ENCODE results near the gene SYT7. TPM values are rescaled to one million over a fixed set of nuclear protein-coding genes. Genes with fewer than 3 reads are reported as not detected.

The SYT7 gene
- total RNA-seq, 4 donors from 2014 or later = 5.2 to 12.6 (median 8.8) TPM

DNA sequence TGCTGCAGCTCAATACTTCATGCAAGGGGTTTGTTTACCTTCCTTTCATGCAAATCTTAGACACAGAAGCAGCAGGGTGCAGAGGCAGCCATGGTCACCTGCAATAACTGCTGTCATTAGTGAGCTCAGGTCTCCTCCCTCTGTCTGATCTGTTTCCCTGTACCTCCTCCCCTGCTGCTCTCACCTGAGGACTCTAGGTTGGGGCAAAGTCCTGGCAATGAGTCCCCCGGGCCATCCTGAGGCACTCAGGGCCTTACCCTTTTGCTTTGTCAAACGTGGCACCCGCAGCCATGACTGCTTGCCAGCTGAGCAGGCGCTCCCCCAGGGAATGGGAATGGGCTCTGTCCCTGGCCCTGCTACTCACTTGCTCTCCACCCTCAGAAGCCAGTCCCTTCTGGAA, 68.4 kb downstream of the SYT7 start:
- H3K27me3 ChIP-seq = peaks cover 13% of the 10 kb centered on the region
- intact Hi-C loops (cut with DNase I) = loop anchor here (10.0 kb wide), 1 partner anchor 68 kb away; no protein-coding TSS in a partner anchor
- WGBS, 2 donors = 82 to 87% methylated on average over 3 to 4 of the region's 4 CpGs

DNA sequence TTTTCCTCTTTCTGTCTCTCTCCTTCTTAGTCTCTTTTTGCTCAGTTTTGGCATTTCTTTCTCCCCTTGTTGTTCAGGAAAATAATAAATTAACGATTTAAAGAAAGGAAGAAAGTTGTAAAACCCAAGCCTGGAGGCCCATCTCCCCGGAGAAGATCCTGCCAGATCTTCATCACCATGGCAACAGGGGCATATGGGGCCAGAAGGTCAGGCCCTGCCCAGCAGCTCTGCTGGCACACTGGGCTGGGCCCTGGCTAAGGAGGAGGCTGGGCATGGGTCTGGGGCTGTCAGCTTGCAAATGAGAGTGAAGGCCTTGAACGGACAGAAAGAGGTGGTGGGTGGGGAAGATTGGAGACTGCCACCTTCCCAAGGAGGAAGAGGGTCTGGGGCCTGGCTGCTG, 69.5 kb downstream of the SYT7 start:
- no peak for DNase-seq
- peaks cover 13 to 20% of the 10 kb centered on the region in 2 donors for H3K4me1 ChIP-seq
- TF ChIP-seq POLR2A (IDR thresholded peaks at IDR 0.05) = no peak
- TF ChIP-seq, protein P1, sequence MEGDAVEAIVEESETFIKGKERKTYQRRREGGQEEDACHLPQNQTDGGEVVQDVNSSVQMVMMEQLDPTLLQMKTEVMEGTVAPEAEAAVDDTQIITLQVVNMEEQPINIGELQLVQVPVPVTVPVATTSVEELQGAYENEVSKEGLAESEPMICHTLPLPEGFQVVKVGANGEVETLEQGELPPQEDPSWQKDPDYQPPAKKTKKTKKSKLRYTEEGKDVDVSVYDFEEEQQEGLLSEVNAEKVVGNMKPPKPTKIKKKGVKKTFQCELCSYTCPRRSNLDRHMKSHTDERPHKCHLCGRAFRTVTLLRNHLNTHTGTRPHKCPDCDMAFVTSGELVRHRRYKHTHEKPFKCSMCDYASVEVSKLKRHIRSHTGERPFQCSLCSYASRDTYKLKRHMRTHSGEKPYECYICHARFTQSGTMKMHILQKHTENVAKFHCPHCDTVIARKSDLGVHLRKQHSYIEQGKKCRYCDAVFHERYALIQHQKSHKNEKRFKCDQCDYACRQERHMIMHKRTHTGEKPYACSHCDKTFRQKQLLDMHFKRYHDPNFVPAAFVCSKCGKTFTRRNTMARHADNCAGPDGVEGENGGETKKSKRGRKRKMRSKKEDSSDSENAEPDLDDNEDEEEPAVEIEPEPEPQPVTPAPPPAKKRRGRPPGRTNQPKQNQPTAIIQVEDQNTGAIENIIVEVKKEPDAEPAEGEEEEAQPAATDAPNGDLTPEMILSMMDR (IDR thresholded peaks at IDR 0.05) = no peak
- no peak overlapping the region for H3K27ac ChIP-seq
- peaks cover 13% of the 10 kb centered on the region for H3K27me3 ChIP-seq
- no peak overlapping the region for H3K4me3 ChIP-seq (replicated peaks in 1 of 3)
- no peaks in the 10 kb centered on the region for H3K36me3 ChIP-seq
- H3K9me3 ChIP-seq = no peaks in the 10 kb centered on the region
- 67 to 75% methylated on average over 3 of the region's 3 CpGs for WGBS, 2 donors
- intact Hi-C loops (cut with DNase I) = loop anchor here (10.0 kb wide), 1 partner anchor 67 kb away; no protein-coding TSS in a partner anchor

More for the DNA sequence above, 68.4 kb downstream of the SYT7 start:
- Histone ChIP-seq H3K27ac (no peak overlapping the region), H3K9me3 (no peaks in the 10 kb centered on the region), H3K4me3 (replicated peaks in 1 of 3) (no peak overlapping the region), H3K4me1 (peaks cover 13 to 20% of the 10 kb centered on the region in 2 donors), H3K36me3 (no peaks in the 10 kb centered on the region)
- TF ChIP-seq, protein P1 (IDR thresholded peaks at IDR 0.05) = no peak
- no peak for TF ChIP-seq POLR2A (IDR thresholded peaks at IDR 0.05)
- no peak for DNase-seq

DNA sequence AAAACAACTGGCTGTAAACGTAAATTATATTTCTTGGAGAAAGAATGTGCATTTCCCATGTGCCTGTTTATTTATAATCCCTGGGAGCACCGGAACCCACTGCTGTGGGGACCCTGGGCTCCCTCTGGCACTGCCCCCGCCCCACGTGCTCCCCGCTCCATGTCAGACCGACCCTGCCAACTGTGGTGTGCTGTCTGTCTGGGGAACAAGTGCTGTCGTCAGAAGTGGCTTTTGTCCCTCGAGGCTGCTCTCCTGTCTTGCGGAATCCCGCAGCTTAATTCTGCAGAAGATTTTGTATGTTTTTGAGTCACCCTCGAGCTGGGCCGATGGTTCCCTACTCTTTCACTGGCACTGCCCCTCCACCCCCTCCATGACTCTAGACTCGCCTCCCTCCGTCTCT, 69.9 kb downstream of the SYT7 start:
- intact Hi-C loops (cut with DNase I) = loop anchor here (10.0 kb wide), 1 partner anchor 66 kb away; no protein-coding TSS in a partner anchor
- Histone ChIP-seq H3K4me3 (replicated peaks in 1 of 3) (no peak overlapping the region), H3K27me3 (peaks cover 13% of the 10 kb centered on the region), H3K9me3 (no peaks in the 10 kb centered on the region), H3K36me3 (no peaks in the 10 kb centered on the region), H3K27ac (no peak overlapping the region), H3K4me1 (peaks cover 13 to 20% of the 10 kb centered on the region in 2 donors)
- no peak for DNase-seq
- 57 to 67% methylated on average over 14 of the region's 14 CpGs for WGBS, 2 donors
- TF ChIP-seq, protein P1 (IDR thresholded peaks at IDR 0.05) = no peak
- TF ChIP-seq POLR2A (IDR thresholded peaks at IDR 0.05) = no peak

DNA sequence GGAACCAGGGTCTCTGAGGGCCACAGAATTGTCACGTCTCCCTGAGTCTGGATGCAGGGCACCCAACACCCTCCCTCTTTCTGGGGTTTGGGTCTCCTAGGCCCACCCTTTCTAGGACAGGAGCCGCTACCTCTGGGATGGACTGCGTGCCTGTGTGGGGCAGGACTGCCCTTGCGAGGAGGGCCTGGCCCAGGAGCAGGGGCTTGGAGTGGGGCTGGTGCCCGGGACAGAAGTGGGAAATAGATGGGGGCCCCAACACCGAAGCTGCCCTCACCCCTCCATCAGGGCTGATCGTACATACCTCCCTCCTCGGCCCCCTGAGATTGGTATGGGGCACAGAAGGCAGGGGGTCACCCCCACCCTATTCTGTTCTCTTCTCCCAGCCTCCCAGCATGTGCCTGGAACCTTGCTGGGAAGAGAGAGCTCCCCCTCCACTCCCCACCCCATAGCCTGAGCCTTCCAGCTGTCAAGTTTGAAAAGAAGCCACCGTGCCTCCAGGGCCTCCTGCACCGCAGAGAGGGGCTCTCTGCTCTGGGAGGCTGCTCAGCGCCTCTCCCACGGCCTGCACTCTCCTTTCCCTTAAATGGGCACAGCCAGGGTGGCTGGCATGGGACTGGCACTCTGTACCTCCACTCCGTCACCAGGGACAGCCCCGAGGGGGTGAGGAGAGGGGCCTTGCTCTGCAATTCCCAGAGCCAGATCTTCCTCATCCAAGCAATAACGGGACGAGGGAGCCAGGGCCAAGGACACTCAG, 70.5 kb downstream of the SYT7 start:
- intact Hi-C loops (cut with DNase I) = loop anchor here (10.0 kb wide), 1 partner anchor 66 kb away; no protein-coding TSS in a partner anchor

More for the DNA sequence above, 70.5 kb downstream of the SYT7 start:
- peaks cover 13% of the 10 kb centered on the region for H3K27me3 ChIP-seq
- H3K4me3 ChIP-seq (replicated peaks in 1 of 3) = no peak overlapping the region
- no peak for TF ChIP-seq POLR2A (IDR thresholded peaks at IDR 0.05)
- TF ChIP-seq, protein P1 (IDR thresholded peaks at IDR 0.05) = no peak
- H3K27ac ChIP-seq = no peak overlapping the region
- H3K4me1 ChIP-seq = peaks cover 13 to 20% of the 10 kb centered on the region in 2 donors
- WGBS, 2 donors = 85 to 90% methylated on average over 15 to 16 of the region's 16 CpGs
- no peaks in the 10 kb centered on the region for H3K36me3 ChIP-seq
- DNase-seq = no peak
- no peaks in the 10 kb centered on the region for H3K9me3 ChIP-seq

Data from thyroid gland (tissue), 4 donors.